HG02642 (cell line): ENCODE measurements around the gene LINGO4.

Source experiments
- ATAC-seq: cut with Tn5 transposase; IDR thresholded peaks from one replicate; pipeline ENCODE4 v1.9.1; 2021; ENCODE audit warnings: mild to moderate bottlenecking; ENCODE audit not compliant: unreplicated experiment, poor library complexity

The LINGO4 gene

DNA sequence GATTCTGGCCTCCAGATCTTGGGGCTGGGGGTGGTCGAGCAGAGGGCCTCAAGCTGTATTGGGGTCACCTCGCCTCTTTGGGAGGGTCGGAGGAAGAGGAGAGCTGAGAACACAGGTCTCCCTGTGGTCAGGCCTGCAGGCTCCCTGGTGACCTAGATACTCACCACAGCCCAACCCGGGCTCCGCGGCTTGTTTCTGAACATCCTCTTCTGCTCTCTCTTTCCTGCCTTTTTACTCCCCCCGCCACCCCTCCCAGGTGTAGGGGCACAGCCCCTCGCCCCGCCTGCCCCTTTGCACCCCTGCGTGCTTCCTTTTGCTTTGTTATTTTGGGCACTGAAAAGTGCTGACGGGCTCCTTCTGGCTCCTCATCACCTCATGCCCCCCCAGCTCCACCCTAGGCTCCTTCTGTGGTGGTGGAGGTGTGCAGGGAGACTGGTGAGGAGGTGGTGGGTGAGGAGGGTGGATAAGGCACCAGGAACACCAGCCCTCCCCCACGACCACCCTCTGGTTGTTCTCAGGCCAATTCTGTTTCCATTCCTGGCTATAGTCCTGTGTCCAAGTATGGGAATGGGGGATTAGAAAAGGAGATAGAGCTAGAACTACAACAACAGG is 10.6 kb upstream of the LINGO4 start:
- no peak for ATAC-seq

DNA sequence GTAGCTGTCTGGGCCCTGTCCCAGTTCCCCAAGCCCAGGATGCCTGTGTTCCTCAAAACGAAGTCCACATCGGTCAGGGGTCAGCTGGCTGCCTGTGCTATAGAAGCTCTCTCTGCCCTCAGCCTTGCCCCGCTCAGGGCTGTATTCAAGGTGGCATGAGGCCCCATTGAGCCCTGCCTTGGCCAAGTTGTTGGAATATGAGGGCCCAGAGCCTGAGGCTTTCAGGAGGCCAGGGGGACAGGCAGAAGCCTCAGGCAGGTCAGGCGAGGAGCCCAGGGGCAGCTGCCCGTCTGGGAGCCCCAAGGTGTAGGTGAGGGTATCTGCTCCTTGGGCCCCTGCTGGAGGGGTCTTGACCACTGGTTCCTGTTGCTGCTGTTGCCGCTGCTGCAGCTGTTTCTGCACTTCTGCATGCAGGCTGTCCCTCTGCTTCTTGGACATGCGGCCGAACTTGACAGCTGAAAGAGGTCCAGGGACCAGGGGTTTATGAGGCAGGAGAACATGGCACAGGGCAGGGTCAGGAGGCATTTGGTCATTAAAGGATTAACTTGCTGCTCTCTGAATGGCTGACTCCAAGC is 9.8 kb upstream of the LINGO4 start:
- ATAC-seq: no peak

DNA sequence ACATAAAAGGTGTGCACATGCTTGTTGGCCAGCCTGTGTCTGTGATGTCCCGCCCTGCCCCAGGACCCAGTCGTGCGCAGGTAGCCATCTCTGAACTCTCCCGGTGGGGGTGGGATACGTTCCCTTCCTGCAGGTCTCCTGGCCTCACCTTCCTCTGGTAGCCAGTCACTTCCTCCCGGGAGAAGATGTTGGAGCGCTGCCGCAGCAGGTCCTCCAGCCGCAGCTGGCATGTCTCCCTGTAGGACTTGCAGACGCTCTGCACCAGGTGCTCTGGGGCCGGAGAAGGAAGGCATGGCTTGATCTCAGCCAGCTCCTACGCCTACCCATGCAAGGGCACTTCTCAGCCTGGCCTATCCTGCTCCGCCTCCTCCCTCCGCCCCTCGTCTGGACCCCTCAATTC is 9.2 kb upstream of the LINGO4 start:
- no peak for ATAC-seq

DNA sequence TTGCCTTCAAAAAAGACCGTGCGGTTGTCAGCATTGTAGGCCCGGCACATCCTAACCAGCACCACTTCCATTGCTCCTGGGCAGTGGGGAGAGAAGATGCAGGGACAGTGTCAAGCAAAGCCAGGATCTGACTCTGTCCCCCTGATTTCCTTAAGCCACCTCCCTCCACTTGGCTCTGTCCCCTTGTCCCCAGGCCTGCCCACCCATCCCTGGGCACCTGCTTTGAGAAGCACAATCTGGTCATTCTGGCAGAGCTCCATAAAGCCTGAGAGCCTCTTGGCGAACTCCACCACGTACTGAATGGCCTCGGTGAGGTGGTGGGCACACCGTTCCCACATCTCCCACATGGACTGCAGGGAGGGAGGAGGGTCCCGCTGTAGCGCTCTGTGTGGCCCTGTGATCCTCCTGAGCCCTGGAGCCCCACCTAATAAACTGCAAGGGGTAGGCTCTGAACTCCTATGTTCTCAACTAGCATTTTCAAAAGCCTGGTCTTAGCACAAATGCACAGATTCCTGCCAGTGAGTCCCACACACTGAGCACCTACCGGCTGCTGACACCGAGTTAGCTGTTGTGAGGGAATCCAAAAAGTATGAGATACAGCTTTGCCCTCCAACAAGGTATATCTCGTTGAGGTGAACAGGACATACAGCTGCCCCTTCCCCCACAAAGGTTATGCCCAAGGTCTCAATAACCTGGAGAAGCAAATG is 8.2 kb upstream of the LINGO4 start:
- ATAC-seq: no peak

DNA sequence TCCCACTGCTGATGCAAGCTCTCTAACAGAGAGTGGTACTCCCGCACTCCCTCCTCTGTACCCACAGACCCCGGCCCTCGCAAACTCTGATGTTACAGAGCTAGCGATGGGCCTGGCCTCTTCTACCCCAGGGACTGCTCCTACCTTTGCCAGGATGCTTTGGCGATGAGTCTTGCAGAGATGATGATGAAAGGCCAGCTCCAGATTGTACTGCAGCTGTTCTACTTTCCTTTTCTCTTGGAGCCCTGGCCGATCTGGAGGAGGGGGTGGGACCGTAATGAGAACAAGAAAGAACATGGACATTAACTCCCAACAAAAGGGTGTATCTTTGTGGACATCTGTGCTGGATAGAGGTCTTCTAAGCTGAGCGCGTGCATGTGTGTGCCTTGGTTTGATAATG is 6.0 kb upstream of the LINGO4 start:
- no peak for ATAC-seq

DNA sequence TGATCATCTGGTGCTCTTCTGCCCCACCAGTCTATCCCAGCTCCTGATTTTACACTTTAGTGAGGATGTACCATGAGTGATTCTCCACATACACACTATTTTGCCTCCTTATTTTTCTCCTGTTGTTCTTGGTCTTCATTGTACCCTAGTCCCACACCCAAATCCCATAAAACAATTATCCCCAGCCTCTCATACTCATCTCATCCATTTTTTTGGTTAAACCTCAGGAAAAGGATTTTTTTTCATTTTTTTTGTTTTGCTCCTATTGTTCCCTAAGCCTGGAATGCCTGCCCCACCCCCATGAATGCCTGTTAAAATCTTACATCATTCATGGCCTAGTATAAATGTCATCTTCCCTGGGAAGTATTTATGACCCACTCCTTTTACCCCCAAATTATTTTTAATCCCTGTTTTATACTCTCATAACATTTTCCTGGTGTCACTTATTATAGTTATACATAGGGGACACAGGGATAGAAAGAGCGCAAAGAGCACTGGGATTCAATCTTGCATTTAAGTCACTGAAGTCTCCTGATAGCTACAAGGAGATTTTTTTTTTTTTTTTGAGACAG is 4.9 kb upstream of the LINGO4 start:
- ATAC-seq: no peak

DNA sequence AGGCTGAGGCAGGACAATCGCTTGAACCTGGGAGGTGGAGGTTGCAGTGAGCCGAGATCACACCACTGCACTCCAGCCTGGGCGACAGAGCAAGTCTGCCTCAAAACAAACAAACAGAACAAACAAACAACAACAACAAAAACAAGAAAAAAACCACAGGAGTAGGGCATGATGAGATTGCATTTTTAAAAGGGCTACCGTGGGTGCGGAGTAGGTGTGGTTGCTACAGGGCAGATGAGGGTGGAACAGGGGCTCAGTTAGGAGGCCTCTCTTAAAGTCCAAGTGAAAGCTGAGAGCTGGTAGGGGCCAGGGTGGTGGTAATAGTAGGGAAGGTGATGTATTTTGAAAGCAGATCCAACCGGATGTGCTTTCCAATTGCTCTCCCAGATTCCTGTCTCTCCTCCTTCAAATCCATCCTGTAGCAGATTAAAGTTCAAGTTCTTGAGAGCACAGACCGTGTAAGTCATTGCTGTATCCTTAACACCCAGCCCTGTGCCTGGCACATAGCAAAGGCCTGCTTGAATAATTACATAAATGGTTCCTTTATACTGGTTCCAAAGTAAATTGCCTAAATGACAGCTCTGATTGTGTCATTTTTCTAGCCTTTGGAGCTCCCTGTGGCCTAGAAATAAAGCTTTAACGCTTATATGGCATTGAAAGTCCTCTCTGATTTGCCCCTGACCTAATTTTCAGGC is 4.2 kb upstream of the LINGO4 start:
- ATAC-seq: no peak

DNA sequence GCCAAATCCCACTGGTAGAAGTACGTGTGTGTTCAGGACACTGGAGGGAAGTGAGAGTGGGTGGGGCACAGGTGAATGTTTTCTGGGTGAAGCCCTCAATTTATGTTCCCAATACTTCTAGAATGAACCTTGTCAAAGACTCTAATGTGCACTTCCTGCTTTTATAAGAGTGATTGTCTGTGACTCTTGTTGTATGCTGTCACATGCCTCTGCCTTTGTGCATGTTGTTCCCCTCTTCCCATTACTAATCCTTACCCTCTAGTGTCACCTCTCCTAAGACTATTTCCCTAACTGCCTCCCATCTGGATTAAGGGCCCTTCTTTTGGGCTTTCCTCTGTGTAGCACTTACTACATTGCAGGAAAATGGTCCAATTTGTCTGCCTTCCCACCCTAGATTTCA is 2.5 kb upstream of the LINGO4 start:
- no peak for ATAC-seq

DNA sequence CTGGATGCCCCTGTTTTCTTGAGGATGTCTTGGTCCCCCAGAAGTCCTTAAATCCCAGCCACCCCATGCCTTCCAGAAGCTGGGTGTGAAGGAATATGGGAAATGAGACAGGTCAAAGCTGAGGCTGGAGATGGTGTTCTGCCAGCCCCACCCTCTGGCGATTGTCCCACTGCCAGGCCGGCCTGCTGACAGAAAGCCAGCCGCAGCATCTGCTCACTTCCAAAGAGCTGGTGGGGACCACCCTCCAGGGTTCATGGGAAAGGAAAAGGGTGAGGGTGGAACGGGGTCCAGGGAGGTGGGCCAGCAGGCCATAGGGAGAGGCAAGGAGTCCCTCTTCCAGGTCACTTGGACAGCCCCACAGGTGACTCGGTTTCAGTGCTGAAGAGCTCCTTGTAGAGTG is 1.9 kb upstream of the LINGO4 start:
- ATAC-seq: no peak

DNA sequence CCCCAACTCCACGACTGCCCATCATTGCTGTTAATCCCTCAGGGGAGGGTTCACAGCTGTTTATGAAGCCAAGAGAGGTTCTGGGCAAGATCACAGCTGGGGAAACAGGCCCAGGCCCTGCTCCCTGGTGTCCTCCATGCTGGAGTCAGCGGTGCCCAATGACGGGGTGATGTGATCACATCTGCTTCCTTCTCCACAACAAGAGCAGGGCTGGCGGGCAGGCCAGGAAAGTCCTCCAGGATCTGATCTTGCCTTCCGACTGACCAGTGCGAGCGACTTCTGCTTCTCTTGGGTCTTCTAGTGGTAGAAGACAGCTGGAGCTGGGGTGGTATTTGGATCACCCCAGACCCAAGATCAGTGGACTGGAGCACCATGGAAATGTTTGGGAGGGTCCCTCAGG is 951 bp upstream of the LINGO4 start:
- ATAC-seq: no peak

DNA sequence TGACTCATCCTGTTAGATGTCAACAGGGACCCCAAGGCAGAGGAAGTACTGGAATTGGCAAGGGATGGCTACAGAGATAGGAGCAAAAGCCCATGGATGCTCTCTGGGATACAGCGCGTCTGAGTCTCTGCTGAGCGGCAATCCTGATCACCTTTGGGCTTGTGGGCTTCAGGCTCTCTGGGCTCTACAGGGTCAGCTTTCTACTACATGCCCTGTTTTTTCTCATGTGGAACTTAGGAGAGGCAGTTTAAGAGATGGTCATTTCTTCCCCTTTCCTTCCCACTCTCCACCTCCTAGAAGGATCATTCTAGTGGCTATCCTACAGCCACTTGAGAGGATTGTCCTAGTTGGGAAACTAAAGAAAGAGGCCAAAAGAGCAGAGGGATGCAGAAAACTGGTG is 1.3 kb downstream of the LINGO4 start:
- no peak for ATAC-seq

DNA sequence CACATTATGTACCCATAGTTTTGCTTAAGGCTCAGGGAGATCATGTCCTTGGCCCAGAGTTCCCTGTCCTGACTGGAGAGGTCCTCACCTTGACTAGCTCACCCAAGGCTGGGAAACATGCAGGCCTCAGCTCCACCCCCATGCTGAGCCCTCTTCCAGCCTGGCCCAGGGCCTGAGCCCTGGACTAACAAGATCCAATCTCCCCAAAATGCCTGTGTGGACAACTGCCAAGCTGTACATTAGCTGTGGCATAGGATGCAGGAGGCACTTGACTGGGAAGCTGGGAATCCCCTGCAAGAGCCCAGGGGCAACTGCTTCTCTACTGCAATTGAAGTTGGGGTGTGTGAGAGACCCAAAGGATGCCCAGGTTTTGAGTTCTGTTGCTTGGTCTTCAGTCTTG is 2.1 kb downstream of the LINGO4 start:
- ATAC-seq: no peak

DNA sequence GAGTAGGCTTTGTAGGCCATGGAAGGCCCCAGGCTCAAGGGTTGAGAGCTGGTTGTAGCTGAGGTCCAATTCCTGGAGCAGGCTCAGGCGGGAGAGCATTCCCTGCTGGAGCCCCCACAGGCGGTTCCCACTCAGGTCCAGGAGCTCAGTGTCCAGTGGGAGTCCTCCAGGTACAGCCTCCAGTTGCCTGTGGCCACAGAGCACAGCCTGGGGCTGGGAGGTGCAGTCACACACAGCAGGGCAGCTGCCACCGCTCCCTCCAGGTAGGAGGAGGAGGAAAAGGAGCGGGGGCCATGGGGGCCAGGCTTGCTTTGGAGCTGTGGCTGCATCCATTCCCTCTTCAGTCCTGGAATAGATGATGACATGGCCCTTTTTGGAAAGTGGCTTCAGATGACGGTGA is 2.8 kb downstream of the LINGO4 start:
- ATAC-seq: no peak

DNA sequence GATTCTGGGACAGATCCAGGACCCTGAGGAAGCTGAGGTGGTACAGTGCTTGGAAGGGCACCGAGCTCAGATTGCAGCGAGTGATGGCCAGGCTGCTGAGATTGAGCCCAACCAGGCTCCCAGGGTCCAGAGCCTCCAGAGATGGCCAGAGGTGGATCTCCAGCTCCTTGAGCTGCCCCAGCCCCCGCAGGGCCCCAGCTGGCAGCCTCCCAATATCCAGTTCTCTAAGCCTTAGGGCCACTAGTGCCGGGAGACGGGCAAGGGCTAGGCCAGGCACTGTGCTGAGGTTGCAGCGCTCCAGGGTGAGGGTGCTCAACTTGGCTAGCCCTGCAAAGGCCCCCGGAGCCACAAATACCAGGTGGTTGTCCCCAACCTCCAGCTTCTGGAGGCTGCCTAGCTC is 3.4 kb downstream of the LINGO4 start:
- ATAC-seq: no peak

DNA sequence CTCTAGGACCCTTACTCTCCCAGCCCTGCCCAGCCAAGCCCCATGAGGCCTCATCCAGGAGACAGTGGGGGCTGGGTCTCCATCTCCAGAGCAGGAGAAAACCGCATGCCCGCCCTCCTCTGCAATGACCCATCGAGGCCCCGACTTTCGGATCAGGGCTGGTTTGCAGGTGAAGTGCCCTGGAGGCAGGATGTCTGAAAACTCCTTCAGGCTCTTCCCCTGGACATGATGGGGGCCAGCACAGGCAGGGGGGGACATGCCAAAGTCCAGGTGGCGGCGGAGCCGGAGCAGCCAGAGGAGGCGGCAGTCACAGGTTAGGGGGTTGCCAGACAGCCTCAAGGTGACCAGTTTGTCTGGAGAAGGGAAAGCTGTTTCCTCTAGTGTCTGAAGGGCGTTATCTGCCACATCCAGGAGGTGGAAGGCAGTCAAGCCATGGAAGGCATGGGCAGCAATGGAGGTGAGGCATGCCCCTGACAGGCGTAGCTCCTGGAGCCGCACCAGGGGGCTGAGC is 3.9 kb downstream of the LINGO4 start:
- no peak for ATAC-seq

DNA sequence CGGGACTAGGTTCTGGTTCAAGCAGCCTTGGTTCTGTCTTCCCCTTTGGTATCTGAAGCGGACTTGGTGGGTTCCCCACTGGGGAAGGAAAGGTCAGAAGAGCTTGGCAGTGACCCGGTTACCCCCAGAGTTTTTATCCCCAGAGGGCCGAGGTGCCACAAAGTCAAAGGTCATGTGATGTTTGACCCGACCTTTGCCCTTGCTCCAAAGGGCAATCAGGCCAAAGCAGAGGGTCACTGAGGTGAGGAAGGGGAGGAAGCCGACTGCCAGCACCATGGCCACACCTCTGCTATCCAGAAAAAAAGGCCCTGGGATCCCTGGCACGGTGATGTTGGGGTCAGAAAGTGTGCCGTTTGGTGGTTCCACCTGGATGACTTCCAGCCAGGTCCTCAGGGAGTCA is 4.4 kb downstream of the LINGO4 start:
- ATAC-seq: no peak

DNA sequence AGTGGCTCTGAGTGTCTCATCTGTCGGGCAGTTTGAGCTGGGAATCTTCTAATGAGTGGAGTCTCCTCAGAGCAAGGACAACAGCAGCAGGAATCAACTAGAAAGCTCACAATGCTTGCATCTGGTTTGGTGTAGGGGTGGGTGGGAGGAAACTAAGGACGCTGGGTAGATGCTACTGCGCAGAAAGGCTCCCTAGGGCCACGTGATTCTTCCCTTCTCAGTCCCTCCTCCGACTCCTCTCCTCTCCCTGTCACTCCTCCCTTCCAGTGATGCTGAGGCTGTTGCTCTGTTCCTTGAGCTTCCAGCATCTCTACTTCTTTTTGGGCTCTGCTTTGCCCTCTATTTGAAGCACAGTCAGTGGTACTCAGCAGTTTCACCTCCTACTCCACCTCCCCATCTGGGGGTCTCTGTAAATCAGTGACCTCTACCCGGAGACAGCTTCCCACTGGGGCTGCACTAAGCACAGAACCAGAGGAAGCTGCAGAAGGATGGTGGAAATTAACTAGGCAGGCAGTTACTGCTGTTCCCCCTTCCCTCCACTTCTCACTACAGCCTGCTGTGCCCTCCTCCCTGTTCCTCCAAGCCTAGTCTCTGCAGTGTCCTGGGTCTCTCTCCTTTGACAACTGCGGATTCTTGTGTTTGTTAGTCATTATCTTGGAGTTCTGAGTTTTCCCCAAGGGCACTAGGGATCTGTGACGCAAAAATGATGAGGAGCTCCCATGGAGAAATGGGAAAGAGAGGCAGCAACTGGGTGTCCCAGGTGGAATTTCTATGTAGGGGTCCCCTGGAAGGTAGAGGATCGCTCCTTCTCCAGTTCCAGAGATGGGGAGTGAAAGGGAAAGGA is 5.8 kb downstream of the LINGO4 start:
- no peak for ATAC-seq

DNA sequence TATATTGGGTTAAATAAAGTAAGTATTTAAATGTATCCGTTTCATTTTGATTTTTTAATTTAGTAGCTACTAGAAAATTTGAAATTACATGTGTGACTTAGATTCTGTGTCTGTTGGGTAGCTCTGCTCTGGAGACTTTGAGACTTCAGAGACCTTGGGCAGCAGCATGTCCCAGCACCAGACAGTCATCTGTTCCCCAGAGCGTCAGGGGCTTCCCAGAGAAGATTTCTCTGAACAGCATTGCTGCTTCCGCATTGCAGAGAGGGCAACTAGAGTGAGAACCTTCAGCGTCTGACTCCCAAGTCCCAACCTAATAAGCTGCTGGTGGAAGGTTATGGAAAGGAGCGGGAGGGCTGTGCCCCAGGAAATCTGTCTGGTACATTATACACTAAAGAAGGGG is 6.6 kb downstream of the LINGO4 start:
- ATAC-seq: no peak

DNA sequence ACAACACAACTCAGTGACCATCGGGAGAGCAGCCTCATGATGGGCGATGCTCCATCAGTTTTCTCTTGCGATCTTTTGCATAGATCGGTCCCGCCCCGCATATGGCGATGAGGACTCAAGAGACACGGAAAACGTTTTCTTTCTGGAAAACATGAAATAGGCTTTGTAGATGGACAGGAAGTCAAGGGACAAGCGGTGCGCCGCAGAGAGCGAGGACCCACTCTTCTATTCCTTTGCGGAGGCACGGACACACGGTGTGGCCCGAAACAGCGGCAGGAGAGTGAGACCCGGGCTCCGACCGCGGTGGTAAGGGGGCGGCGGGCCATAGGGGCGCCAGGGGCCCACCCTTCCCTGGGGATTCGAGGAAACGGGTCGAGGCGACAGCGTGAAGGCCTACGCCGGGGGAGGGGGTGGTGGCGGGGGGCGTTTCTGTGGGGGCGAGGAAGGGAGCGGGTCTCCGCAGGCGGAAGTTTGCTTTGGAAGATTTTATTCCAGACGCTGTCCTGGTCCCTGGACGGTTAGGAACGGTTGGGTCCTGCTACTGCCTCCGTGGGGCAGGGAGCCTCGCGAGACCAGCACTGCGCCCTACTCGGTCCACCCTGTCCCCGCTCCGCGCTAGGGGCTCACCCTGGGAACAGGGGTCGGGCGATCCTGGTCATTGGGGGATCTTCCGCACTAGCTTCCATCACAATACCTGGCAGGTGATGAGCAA is 14.1 kb downstream of the LINGO4 start:
- no peak for ATAC-seq
